ENCODE data around the gene SPSB3. TPM values are rescaled to one million over a fixed set of nuclear protein-coding genes. Genes with fewer than 3 reads are reported as not detected.

Gene SPSB3
- total and polyA plus RNA-seq, 2 of the 13 experiments (the other 11 are each of a cell fraction or from before 2014, with no cell fraction given) = 13.2 to 21.9 TPM

DNA sequence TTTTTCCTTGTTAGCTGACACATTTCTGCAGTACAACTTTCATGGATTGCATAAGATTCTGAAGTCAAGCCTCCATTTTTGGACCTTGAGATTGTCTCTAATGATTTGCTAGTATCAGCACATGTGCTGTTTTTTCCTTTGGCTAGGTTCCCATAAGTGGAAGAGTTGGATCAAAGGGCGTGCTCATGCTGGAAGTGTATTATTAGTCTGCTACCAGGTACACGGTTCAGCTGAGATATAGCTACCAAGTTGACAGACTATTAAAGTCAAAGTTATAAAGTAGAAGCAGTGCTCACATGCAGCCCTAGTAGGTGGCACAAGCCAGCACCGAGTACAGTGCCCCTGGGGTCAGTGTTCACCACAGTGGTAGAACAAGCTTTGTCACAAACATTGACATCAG lies 47.8 kb upstream of the SPSB3 start (continued):
- TF ChIP-seq PAXIP1 (CRISPR knock-in tag; conservative IDR thresholded peaks at IDR 0.05) (peak; percentile 35; the same call in 1 of the 2 replicates), CEBPB (IDR thresholded peaks at IDR 0.05; ENCODE audit: borderline replicate concordance, low read depth, low read length) (peak; percentile 49; the same call in 1 of the 2 replicates), ZBTB7B (CRISPR knock-in tag; IDR thresholded peaks at IDR 0.05) (0 out of 2 replicates have a peak, but pooled peaks have one; percentile 25), MIXL1 (CRISPR knock-in tag; IDR thresholded peaks at IDR 0.05) (0 out of 2 replicates have a peak, but pooled peaks have one; percentile 46), ZBTB42 (CRISPR knock-in tag; IDR thresholded peaks at IDR 0.05) (no peak), ZNF280D (CRISPR knock-in tag; IDR thresholded peaks at IDR 0.05) (no peak), PHF21A (CRISPR knock-in tag; IDR thresholded peaks at IDR 0.05) (peak; percentile 63), ZSCAN30 (CRISPR knock-in tag; IDR thresholded peaks at IDR 0.05) (0 out of 2 replicates have a peak, but pooled peaks have one; percentile 3), MBNL3 (CRISPR knock-in tag; conservative IDR thresholded peaks at IDR 0.05) (no peak), ARID5B (CRISPR knock-in tag; IDR thresholded peaks at IDR 0.05) (0 out of 2 replicates have a peak, but pooled peaks have one; percentile 16), TBX3 (IDR thresholded peaks at IDR 0.05; ENCODE audit: borderline replicate concordance) (no peak), THYN1 (CRISPR knock-in tag; IDR thresholded peaks at IDR 0.05; ENCODE audit: borderline replicate concordance, low read depth) (no peak), SAP130 (CRISPR knock-in tag; IDR thresholded peaks at IDR 0.05; ENCODE audit: low read depth) (peak; percentile 60), ARID3A (IDR thresholded peaks at IDR 0.05; ENCODE audit: low read depth, low read length) (0 out of 2 replicates have a peak, but pooled peaks have one; percentile 37), HNF4A (CRISPR knock-in tag; IDR thresholded peaks at IDR 0.05) (peak; percentile 69), KMT2B (CRISPR knock-in tag; IDR thresholded peaks at IDR 0.05) (peak; percentile 16; the same call in 1 of the 2 replicates), ZKSCAN1 (IDR thresholded peaks at IDR 0.05; ENCODE audit: low read length) (0 out of 2 replicates have a peak, but pooled peaks have one; percentile 42)

Measured in HepG2 (cell line).